Smooth muscle cell of trachea (primary cell): ENCODE results near the gene HAVCR2. TPM values are rescaled to one million over a fixed set of nuclear protein-coding genes. Genes with fewer than 3 reads are reported as not detected.

Source experiments
- total RNA-seq: library from RNA; depleted of rRNA; stranded (reverse); fragments of >200 nt; gene quantifications from 2 replicates; pipeline ENCODE4 v1.2.1, GENCODE V29; 2014

HAVCR2 gene
- 1.0 and 2.2 TPM in 2 replicates for total RNA-seq

GRCh38 chr5:157108976-157109375, at the start of gene HAVCR2:
Gene HAVCR2 (minus strand): TSS chr5:157109044. CDS start chr5:157108983, 61 bp downstream.

GRCh38 chr5:157142317-157143126, 33.7 kb upstream of the HAVCR2 start, which contains the start of gene MED7:
Gene MED7 (minus strand): TSS chr5:157142865. CDS start chr5:157139431, 3,434 bp downstream.

GRCh38 chr5:157059093-157059539, 49.7 kb downstream of the HAVCR2 start, which contains the start of gene HAVCR1:
Gene HAVCR1 (minus strand): TSS chr5:157059116. CDS start chr5:157057943, 1,173 bp downstream.

Other genes starting within 250 kb of the HAVCR2 start
- not detected in 2 replicates for gene TIMD4, start 145.8 kb downstream of the HAVCR2 start, total RNA-seq
- 0.17 TPM in 1 of 2 replicates, not detected in the other for gene HAVCR1, start 49.9 kb downstream of the HAVCR2 start, total RNA-seq
- gene MED7, start 33.8 kb upstream of the HAVCR2 start, total RNA-seq = 9.9 and 14.5 TPM in 2 replicates
- gene GARIN3, start 57.2 kb upstream of the HAVCR2 start, total RNA-seq = not detected in 2 replicates
- gene ITK, start 71.8 kb upstream of the HAVCR2 start, total RNA-seq = not detected in 2 replicates
- gene CYFIP2, start 157.1 kb upstream of the HAVCR2 start, total RNA-seq = 4.2 and 28.1 TPM in 2 replicates